H1 (cell line): Measurements from ENCODE around the gene IGSF9B. TPM values are rescaled to one million over a fixed set of nuclear protein-coding genes. Genes with fewer than 3 reads are reported as not detected.

ENCODE experiments used
- CTCF ChIA-PET: fragments of 300-600 bp; sonication (Branson Sonifier 250); formaldehyde crosslinking; loops from one replicate; lab custom pipeline; 2021; ENCODE audit not compliant: partially characterized antibody; lab: Charles Lee
- POLR2A ChIA-PET: fragments of 300-600 bp; sonication (Branson Sonifier 250); formaldehyde crosslinking; loops from one replicate; lab custom pipeline; 2021; ENCODE audit warnings: inconsistent platforms; ENCODE audit not compliant: partially characterized antibody; lab: Charles Lee
- DNase-seq, 2 experiments: peaks; one replicate each; pipeline versions ENCODE4 v3.0.0 to v3.0.0-alpha.2; 2010 to 2022; ENCODE audit warnings: low spot score in 2 of 2, low read depth in 1 of 2, mixed read lengths in 1 of 2
- FAIRE-seq: peaks from 2 replicates; lab custom pipeline; 2011; peaks lifted over from hg19 to GRCh38; lab: Jason Lieb, UNC
- H2AFZ ChIP-seq: 2 replicates; pipeline ENCODE4 v1.8.1; 2012; ENCODE audit warnings: low read length, inconsistent platforms
- H2AK5ac ChIP-seq: 2 replicates; pipeline ENCODE4 v1.6.1; 2013; ENCODE audit warnings: low read depth, low read length
- H2BK120ac ChIP-seq: replicated peaks from 2 replicates; pipeline ENCODE3; 2013; ENCODE audit warnings: low read depth, low read length, inconsistent platforms
- H2BK12ac ChIP-seq: 2 replicates; pipeline ENCODE4 v1.6.1; 2013; ENCODE audit warnings: low read depth, low read length
- H2BK15ac ChIP-seq: 2 replicates; pipeline ENCODE4 v1.6.1; 2013; ENCODE audit warnings: low read length
- H2BK20ac ChIP-seq: 2 replicates; pipeline ENCODE4 v1.6.1; 2013; ENCODE audit warnings: low read length
- H2BK5ac ChIP-seq: 2 replicates; pipeline ENCODE4 v1.6.1; 2013; ENCODE audit warnings: low read depth, low read length
- H3K14ac ChIP-seq: 2 replicates; pipeline ENCODE4 v1.6.1; 2013; ENCODE audit warnings: inconsistent platforms; ENCODE audit not compliant: insufficient read length
- H3K18ac ChIP-seq: 2 replicates; pipeline ENCODE4 v1.6.1; 2013; ENCODE audit warnings: low read length; ENCODE audit errors: extremely low read depth
- H3K23ac ChIP-seq: 2 replicates; pipeline ENCODE4 v1.6.1; 2013; ENCODE audit warnings: inconsistent platforms; ENCODE audit not compliant: insufficient read length
- H3K23me2 ChIP-seq: 2 replicates; pipeline ENCODE4 v1.6.1; 2013; ENCODE audit warnings: low read depth, low read length
- H3K27ac ChIP-seq: 2 replicates; pipeline ENCODE4 v1.6.1; 2011; ENCODE audit warnings: low read depth, low read length, inconsistent platforms
- H3K27me3 ChIP-seq, 4 experiments: replicated peaks in 1 of 4; 1 replicate in 1 of 4; 2 replicates in 3 of 4; pipeline versions ENCODE4 v1.6.1 to v1.8.1; 2011 to 2013; ENCODE audit warnings: low read length in 3 of 4, mild to moderate bottlenecking in 3 of 4, inconsistent platforms in 2 of 4, mixed read lengths in 2 of 4, moderate library complexity in 1 of 4; ENCODE audit not compliant: control insufficient read depth in 3 of 4, insufficient read depth in 3 of 4; ENCODE audit errors: extremely low read depth in 1 of 4
- H3K36me3 ChIP-seq, 4 experiments: 2 replicates each; pipeline versions ENCODE4 v1.6.1 to v1.8.1; 2011 to 2013; ENCODE audit warnings: mild to moderate bottlenecking in 4 of 4, low read length in 3 of 4, moderate library complexity in 2 of 4, control low read depth in 1 of 4, inconsistent platforms in 1 of 4; ENCODE audit not compliant: insufficient read depth in 4 of 4, control insufficient read depth in 2 of 4
- H3K4ac ChIP-seq: replicated peaks from 2 replicates; pipeline ENCODE3; 2013; ENCODE audit warnings: low read length, low read depth, mixed read lengths, inconsistent platforms; ENCODE audit not compliant: insufficient read length
- H3K4me1 ChIP-seq, 4 experiments: replicated peaks in 1 of 4; 1 replicate in 1 of 4; 2 replicates in 3 of 4; pipeline versions ENCODE4 v1.6.1 to v1.8.1; 2011 to 2013; ENCODE audit warnings: low read length in 3 of 4, inconsistent platforms in 2 of 4, mixed read lengths in 1 of 4; ENCODE audit not compliant: insufficient read depth in 4 of 4, control insufficient read depth in 3 of 4
- H3K4me2 ChIP-seq, 2 experiments: 2 replicates each; pipeline versions ENCODE4 v1.6.1 to v1.8.1; 2011 to 2013; ENCODE audit warnings: low read depth in 2 of 2, low read length in 2 of 2, control low read depth in 1 of 2, inconsistent platforms in 1 of 2, mild to moderate bottlenecking in 1 of 2; ENCODE audit not compliant: insufficient read depth in 1 of 2
- H3K4me3 ChIP-seq, 4 experiments: fragments of 200-600, 300-600 bp in 1 of 4; sonication (generic), shearing (Covaris generic), sonication (Bioruptor Twin) in 1 of 4; 2 replicates each; pipeline versions ENCODE4 v1.5.1 to v1.8.1; 2011 to 2016; ENCODE audit warnings: low read length in 4 of 4, low read depth in 3 of 4, control low read depth in 2 of 4, inconsistent platforms in 2 of 4, mild to moderate bottlenecking in 2 of 4, mixed read lengths in 1 of 4, moderate library complexity in 1 of 4; ENCODE audit not compliant: insufficient read depth in 2 of 4; ENCODE audit errors: extremely low read depth in 1 of 4
- H3K56ac ChIP-seq: replicated peaks from 2 replicates; pipeline ENCODE3; 2013; ENCODE audit warnings: low read depth, mild to moderate bottlenecking, mixed read lengths, low read length, inconsistent platforms; ENCODE audit not compliant: insufficient read length
- H3K79me1 ChIP-seq: 2 replicates; pipeline ENCODE4 v1.6.1; 2013; ENCODE audit warnings: low read depth, low read length, control low read depth
- H3K79me2 ChIP-seq, 2 experiments: 2 replicates each; pipeline versions ENCODE4 v1.6.1 to v1.8.1; 2012 to 2013; ENCODE audit warnings: low read length in 2 of 2, mild to moderate bottlenecking in 2 of 2, inconsistent platforms in 1 of 2; ENCODE audit not compliant: insufficient read depth in 2 of 2, control insufficient read depth in 1 of 2
- H3K9ac ChIP-seq, 4 experiments: replicated peaks in 1 of 4; 1 replicate in 1 of 4; 2 replicates in 3 of 4; pipeline versions ENCODE4 v1.6.1 to v1.8.1; 2011 to 2013; ENCODE audit warnings: low read depth in 3 of 4, low read length in 3 of 4, control low read depth in 2 of 4, mild to moderate bottlenecking in 2 of 4, moderate library complexity in 2 of 4, inconsistent platforms in 1 of 4; ENCODE audit errors: extremely low read depth in 1 of 4
- H3K9me3 ChIP-seq, 2 experiments: 2 replicates each; pipeline versions ENCODE4 v1.6.1 to v1.8.1; 2012 to 2013; ENCODE audit warnings: mild to moderate bottlenecking in 2 of 2, moderate library complexity in 2 of 2, control low read depth in 1 of 2, inconsistent platforms in 1 of 2, low read depth in 1 of 2, low read length in 1 of 2, mixed read lengths in 1 of 2; ENCODE audit not compliant: insufficient read depth in 2 of 2
- H4K20me1 ChIP-seq, 2 experiments: replicated peaks in 1 of 2; 2 replicates each; pipeline versions ENCODE3 to v1.8.1; 2011 to 2013; ENCODE audit warnings: inconsistent platforms in 2 of 2, low read length in 2 of 2, mild to moderate bottlenecking in 1 of 2; ENCODE audit not compliant: insufficient read depth in 2 of 2, control insufficient read depth in 1 of 2
- H4K5ac ChIP-seq: 2 replicates; pipeline ENCODE4 v1.6.1; 2013; ENCODE audit warnings: low read length, low read depth, mixed read lengths, inconsistent platforms; ENCODE audit not compliant: insufficient read length
- H4K8ac ChIP-seq: 2 replicates; pipeline ENCODE4 v1.8.0; 2013; ENCODE audit warnings: mild to moderate bottlenecking, moderate library complexity, low read length, inconsistent platforms; ENCODE audit not compliant: insufficient read depth; ENCODE audit errors: extremely low read depth
- H4K91ac ChIP-seq: replicated peaks from 2 replicates; pipeline ENCODE3; 2013; ENCODE audit warnings: low read length, mixed read lengths, inconsistent platforms; ENCODE audit not compliant: insufficient read length
- CEBPB ChIP-seq: IDR thresholded peaks from 2 replicates; pipeline ENCODE4 v1.6.1; 2012; ENCODE audit warnings: low read depth, low read length
- E2F6 ChIP-seq: IDR thresholded peaks from 2 replicates; pipeline ENCODE4 v1.6.1; 2012; ENCODE audit warnings: inconsistent platforms
- HDAC2 ChIP-seq, 2 experiments: fragments of 300-600 bp in 1 of 2; sonication (generic) in 1 of 2; IDR thresholded peaks; 2 replicates each; pipeline ENCODE4 v1.6.1; 2011 to 2012; ENCODE audit warnings: low read depth in 2 of 2, low read length in 2 of 2, mild to moderate bottlenecking in 2 of 2, moderate library complexity in 2 of 2, borderline replicate concordance in 1 of 2, inconsistent platforms in 1 of 2
- HDAC6 ChIP-seq: IDR thresholded peaks from one replicate; pipeline ENCODE4 v1.7.1; 2012; ENCODE audit warnings: low read depth, mild to moderate bottlenecking, inconsistent platforms, low read length, moderate library complexity
- JUN ChIP-seq: IDR thresholded peaks from 2 replicates; pipeline ENCODE4 v1.6.1; 2011; ENCODE audit warnings: low read depth, mild to moderate bottlenecking, improper control_type of control experiment, low read length
- POU5F1 ChIP-seq: IDR thresholded peaks from 2 replicates; pipeline ENCODE4 v1.6.1; 2011; ENCODE audit warnings: low read depth, mild to moderate bottlenecking, low read length, moderate library complexity
- RNF2 ChIP-seq: fragments of 200-900, 300-1000 bp; sonication (generic); IDR thresholded peaks from 2 replicates; pipeline ENCODE4 v1.7.1; 2016; ENCODE audit warnings: borderline replicate concordance, low read depth, mild to moderate bottlenecking, antibody characterized with exemption, low read length; ENCODE audit not compliant: poor library complexity, severe bottlenecking; ENCODE audit errors: missing control alignments
- TAF1 ChIP-seq: IDR thresholded peaks from 2 replicates; pipeline ENCODE4 v1.6.1; 2011; ENCODE audit warnings: mild to moderate bottlenecking, low read depth, low read length
- TAF7 ChIP-seq: optimal IDR thresholded peaks from 2 replicates; pipeline ENCODE3; 2011; ENCODE audit warnings: low read depth, mild to moderate bottlenecking, inconsistent platforms, low read length, moderate library complexity, borderline replicate concordance
- TCF12 ChIP-seq: IDR thresholded peaks from 2 replicates; pipeline ENCODE4 v1.6.1; 2011; ENCODE audit warnings: low read depth, mild to moderate bottlenecking, low read length
- WGBS, 2 experiments: shearing (Covaris generic) in 1 of 2; methylation state at CpG; one replicate each; pipeline versions ENCODE4 v1.1.6 to v1.1.7; 2013 to 2015; ENCODE audit warnings: low lambda C conversion rate in 2 of 2, mixed read lengths in 2 of 2, inconsistent platforms in 1 of 2, low coverage in 1 of 2, missing lambda C conversion rate in 1 of 2; ENCODE audit not compliant: insufficient replicate concordance in 2 of 2, insufficient coverage in 1 of 2, insufficient read length in 1 of 2; ENCODE audit errors: extremely low coverage in 1 of 2, missing lambda C conversion rate in 1 of 2; 5-methylcytosine and 5-hydroxymethylcytosine counted together
- polyA plus RNA-seq, 7 experiments: library from polyadenylated mRNA; depleted of rRNA in 3 of 7; stranded (reverse) in 5 of 7; unstranded in 2 of 7; fragments of >200 nt in 5 of 7; fragments of 200-250 nt in 2 of 7; gene quantifications; 1 replicate in 5 of 7; 2 replicates in 1 of 7; 4 replicates in 1 of 7; pipeline versions ENCODE4 v1.2.1 to v1.2.3, GENCODE V29; 2011 to 2013; ENCODE audit warnings: missing spikeins in 2 of 7, mixed read lengths in 2 of 7
- total RNA-seq: library from RNA; stranded (reverse); fragmentation: NEBNext Ultra II Directional; extraction: Animal tissue kit (Norgen Biotek cat#: 25700); gene quantifications from 2 replicates; pipeline ENCODE4 v1.2.1, GENCODE V29; 2021

IGSF9B gene
- total and polyA plus RNA-seq, 2 of the 8 experiments (the other 6 are each of a cell fraction or from before 2014, with no cell fraction given), result 16.5 to 49.2 TPM

DNA sequence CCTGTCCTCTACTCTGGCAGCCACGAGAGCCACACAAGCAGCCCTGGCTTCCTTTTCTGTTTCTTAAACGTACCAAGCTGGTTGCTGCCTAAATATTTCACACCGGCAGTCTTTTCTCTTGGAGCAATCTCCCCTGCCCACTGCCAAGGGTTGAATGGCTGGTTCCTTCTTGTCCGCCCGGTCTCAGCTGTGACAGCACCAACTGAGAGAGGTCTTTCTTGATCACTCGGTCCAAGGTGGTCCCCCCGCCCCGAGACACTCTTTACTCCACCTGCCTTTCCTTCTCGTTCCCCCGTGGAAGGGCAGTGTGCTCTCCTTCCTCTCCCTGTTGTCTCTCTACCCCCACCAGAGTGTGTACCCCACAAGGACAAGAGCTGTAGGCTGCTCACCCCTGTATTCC, 33.7 kb upstream of the IGSF9B start:
- H2AK5ac ChIP-seq, result no peak overlapping the region
- H4K20me1 ChIP-seq, result no peaks in the 10 kb centered on the region
- H3K27ac ChIP-seq, result no peak overlapping the region
- POLR2A ChIA-PET, result no interaction called here
- no peak overlapping the region for H3K4me2 ChIP-seq
- H3K9me3 ChIP-seq, result no peaks in the 10 kb centered on the region
- no peaks in the 10 kb centered on the region; a peak in 1 of 7 replicates for H3K4me1 ChIP-seq
- no peak overlapping the region for H3K18ac ChIP-seq
- TF ChIP-seq TAF1 (no peak), E2F6 (no peak), JUN (no peak), RNF2 (no peak), CEBPB (no peak), HDAC2 (IDR thresholded peaks at IDR 0.05; ENCODE audit: borderline replicate concordance in 1 of 2, low read depth in 2 of 2, low read length in 2 of 2) (no peak), POU5F1 (no peak), TCF12 (no peak), TAF7 (no peak), HDAC6 (no peak)
- TF ChIP-seq, all 59 proteins: peak for 0
- Histone ChIP-seq H3K27me3 (no peaks in the 10 kb centered on the region), H2BK15ac (no peak overlapping the region), H3K9ac (no peak overlapping the region), H3K23me2 (no peaks in the 10 kb centered on the region), H2BK5ac (no peak overlapping the region), H3K4ac (no peak overlapping the region), H2BK20ac (no peak overlapping the region), H4K8ac (no peak overlapping the region), H3K4me3 (no peak overlapping the region), H3K36me3 (no peaks in the 10 kb centered on the region), H3K23ac (no peak overlapping the region), H2BK120ac (no peak overlapping the region), H2BK12ac (no peak overlapping the region), H3K79me2 (no peaks in the 10 kb centered on the region), H4K5ac (no peak overlapping the region), H3K56ac (no peak overlapping the region), H3K79me1 (no peaks in the 10 kb centered on the region), H4K91ac (no peak overlapping the region), H2AFZ (no peak overlapping the region), H3K14ac (no peak overlapping the region)
- no peak for FAIRE-seq
- CTCF ChIA-PET, result interaction anchor here (0.7 to 1.5 kb wide), 5 partner anchors 9 to 55 kb away, joined by 3 to 5 read pairs (median 3); no protein-coding TSS in a partner anchor
- DNase-seq, result no peak
- whole genome bisulfite sequencing, 2 experiments, result 85% methylated on average over 10 of the region's 10 CpGs; no CpG with 5 or more reads in 1 of the 2 experiments
